ENCODE measurements around the gene PDE8A. TPM values are rescaled to one million over a fixed set of nuclear protein-coding genes. Genes with fewer than 3 reads are reported as not detected.
A peak's percentile ranks its signal among the peaks of the same experiment; 100 is the strongest.

PDE8A gene
- total and polyA plus RNA-seq, 2 donors (not counting 3 experiments of a cell fraction or from before 2014, with no cell fraction given): 21.3 to 45.7 TPM

GRCh38 chr15:84983711-84984110, 2.1 kb downstream of the PDE8A start:
- BruUV-seq (replicated peaks): no TSS peak
- peaks cover 16% of the 10 kb centered on the region for H3K4me1 ChIP-seq (ENCODE audit: control insufficient read depth, extremely low read depth, insufficient read depth, low read length)
- POLR2A ChIA-PET: no interaction called here
- DNase-seq (ENCODE audit: low read depth, low spot score) (no peak), FAIRE-seq (no peak)
- no peaks in the 10 kb centered on the region for H4K20me1 ChIP-seq (replicated peaks; ENCODE audit: control insufficient read depth, extremely low read depth, insufficient read depth, low read length)
- H3K9me1 ChIP-seq (replicated peaks; ENCODE audit: control insufficient read depth, extremely low read depth, insufficient read depth, low read length): no peaks in the 10 kb centered on the region
- CTCF ChIA-PET: interaction anchor here (0.8 to 4.0 kb wide), 9 partner anchors 22 to 384 kb away, joined by 3 to 21 read pairs (median 3); no protein-coding TSS in a partner anchor
- H3K36me3 ChIP-seq (ENCODE audit: control insufficient read depth in 2 of 2, extremely low read depth in 1 of 2, insufficient read depth in 2 of 2, low read length in 2 of 2): no peaks in the 10 kb centered on the region
- intact Hi-C loops (cut with micrococcal nuclease): loop anchor here (5.0 kb wide), 1 partner anchor 44 kb away; no protein-coding TSS in a partner anchor
- no peaks in the 10 kb centered on the region for H3K9me3 ChIP-seq (replicated peaks; ENCODE audit: control insufficient read depth, insufficient read depth, low read length)
- H3K4me3 ChIP-seq (replicated peaks in 1 of 3; ENCODE audit: insufficient read depth in 1 of 3, low read depth in 1 of 3, low read length in 3 of 3): no peak overlapping the region
- H3K9ac ChIP-seq (replicated peaks; ENCODE audit: extremely low read depth, insufficient read depth, low read length): no peak overlapping the region
- H3K27ac ChIP-seq (ENCODE audit: insufficient read depth, low read depth, low read length): no peak overlapping the region
- dilution Hi-C loops (cut with MboI; ENCODE audit: extremely low pct_ligation_motif_present, low sequenced_read_pairs): no loop called here
- no peak overlapping the region for H2AFZ ChIP-seq (ENCODE audit: low read depth, low read length)
- H3K27me3 ChIP-seq (ENCODE audit: control insufficient read depth in 2 of 2, insufficient read depth in 2 of 2, low read length in 2 of 2): no peaks in the 10 kb centered on the region
- TF ChIP-seq EZH2 (IDR thresholded peaks at IDR 0.05; ENCODE audit: borderline replicate concordance, low read depth, low read length, severe bottlenecking) (no peak), JUN (IDR thresholded peaks at IDR 0.05; ENCODE audit: borderline replicate concordance, insufficient read depth, insufficient read length, low read depth) (no peak), POLR2AphosphoS5 (IDR thresholded peaks at IDR 0.05; ENCODE audit: insufficient read depth, low read depth, low read length) (no peak), MYC (IDR thresholded peaks at IDR 0.05; ENCODE audit: low read depth, low read length) (no peak), POLR2A (IDR thresholded peaks at IDR 0.05; ENCODE audit: low read depth, low read length) (no peak), FOS (IDR thresholded peaks at IDR 0.05; ENCODE audit: borderline replicate concordance, insufficient read depth, low read length) (no peak), GATA2 (IDR thresholded peaks at IDR 0.05; ENCODE audit: insufficient read depth, insufficient read length, low read depth, low read length) (no peak), CTCF (IDR thresholded peaks at IDR 0.05; ENCODE audit: extremely low read depth in 1 of 2, insufficient read depth in 1 of 2, low read depth in 1 of 2, low read length in 2 of 2) (no peak), MAX (IDR thresholded peaks at IDR 0.05; ENCODE audit: insufficient read depth, insufficient read length) (no peak)
- H3K4me2 ChIP-seq (ENCODE audit: insufficient read depth, low read length): peak overlapping the region; percentile 98
- H3K79me2 ChIP-seq (ENCODE audit: control insufficient read depth, insufficient read depth, low read length): peaks cover 52% of the 10 kb centered on the region
